OCI-LY3 (cell line): ENCODE measurements around the gene TRERF1.

ENCODE experiments used
- EZH2phosphoT487 ChIP-seq: fragments of 200-600 bp; shearing (Covaris generic); IDR thresholded peaks from 2 replicates; pipeline ENCODE4 v1.6.1; 2018; ENCODE audit warnings: antibody characterized with exemption, mixed run types, low read depth
- TF ChIP-seq, protein P1 (sequence below): fragments of 200-600, 300-600 bp; sonication (generic); IDR thresholded peaks from 2 replicates; pipeline ENCODE4 v1.5.1; 2014; ENCODE audit warnings: antibody characterized with exemption, low read length, low read depth

DNA sequence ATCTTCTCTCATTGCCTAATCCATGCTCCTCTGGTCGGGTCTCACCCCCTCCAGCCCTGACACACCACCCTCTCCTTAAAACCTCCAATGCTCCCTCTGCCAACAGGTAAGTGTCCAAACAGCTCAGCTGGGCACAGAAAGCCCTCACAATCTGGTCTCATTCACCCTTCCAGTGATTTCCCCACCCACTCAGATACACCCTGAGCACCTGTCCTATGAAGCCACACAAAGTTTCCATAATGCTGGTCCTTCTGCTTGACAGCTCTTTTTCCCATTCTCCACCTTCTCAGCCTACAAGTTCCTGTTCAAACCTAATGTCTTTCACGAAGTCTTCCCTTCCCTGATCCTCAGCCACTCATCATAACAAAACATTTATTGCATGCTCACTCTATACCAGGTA, 164.0 kb downstream of the TRERF1 start:
- TF ChIP-seq, protein P1, sequence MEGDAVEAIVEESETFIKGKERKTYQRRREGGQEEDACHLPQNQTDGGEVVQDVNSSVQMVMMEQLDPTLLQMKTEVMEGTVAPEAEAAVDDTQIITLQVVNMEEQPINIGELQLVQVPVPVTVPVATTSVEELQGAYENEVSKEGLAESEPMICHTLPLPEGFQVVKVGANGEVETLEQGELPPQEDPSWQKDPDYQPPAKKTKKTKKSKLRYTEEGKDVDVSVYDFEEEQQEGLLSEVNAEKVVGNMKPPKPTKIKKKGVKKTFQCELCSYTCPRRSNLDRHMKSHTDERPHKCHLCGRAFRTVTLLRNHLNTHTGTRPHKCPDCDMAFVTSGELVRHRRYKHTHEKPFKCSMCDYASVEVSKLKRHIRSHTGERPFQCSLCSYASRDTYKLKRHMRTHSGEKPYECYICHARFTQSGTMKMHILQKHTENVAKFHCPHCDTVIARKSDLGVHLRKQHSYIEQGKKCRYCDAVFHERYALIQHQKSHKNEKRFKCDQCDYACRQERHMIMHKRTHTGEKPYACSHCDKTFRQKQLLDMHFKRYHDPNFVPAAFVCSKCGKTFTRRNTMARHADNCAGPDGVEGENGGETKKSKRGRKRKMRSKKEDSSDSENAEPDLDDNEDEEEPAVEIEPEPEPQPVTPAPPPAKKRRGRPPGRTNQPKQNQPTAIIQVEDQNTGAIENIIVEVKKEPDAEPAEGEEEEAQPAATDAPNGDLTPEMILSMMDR, result no peak
- TF ChIP-seq EZH2phosphoT487, result no peak
